Anterior cingulate cortex (tissue), 58 donors: ENCODE results near the gene RUBCNL.
"Not testable (repeated sequence)": the region's sequence is repeated elsewhere in the genome, so short reads cannot be mapped to it uniquely, and the experiment has no call there.

Experiments
- DNase-seq, 58 donors: peaks; one replicate each; lab custom pipeline; 2025; lab: John Stamatoyannopoulos, UW

The RUBCNL gene

GRCh38 chr13:46387064-46387851, at the start of gene RUBCNL:
Gene RUBCNL, minus strand, starts transcription at chr13:46387252. Its CDS starts 14,777 bp downstream, at chr13:46372475.
- DNase-seq: peak in 44 of 58 donors; percentile 15 to 74 (median 41)

- not testable (repeated sequence) for DNase-seq
Observed at GRCh38 chr13:46429558-46429957, 42.5 kb upstream of the RUBCNL start.

- no peak for DNase-seq
Observed at GRCh38 chr13:46405457-46405856, 18.4 kb upstream of the RUBCNL start.

GRCh38 chr13:46404733-46405100, 17.7 kb upstream of the RUBCNL start:
- DNase-seq: no peak

- DNase-seq: no peak
Observed at GRCh38 chr13:46403851-46404732, 17.0 kb upstream of the RUBCNL start.

GRCh38 chr13:46402178-46402577, 15.1 kb upstream of the RUBCNL start:
- no peak for DNase-seq

GRCh38 chr13:46401432-46401831, 14.4 kb upstream of the RUBCNL start:
- DNase-seq: no peak

GRCh38 chr13:46396341-46396740, 9.3 kb upstream of the RUBCNL start:
- no peak for DNase-seq

GRCh38 chr13:46392967-46393366, 5.9 kb upstream of the RUBCNL start:
- DNase-seq: no peak

GRCh38 chr13:46389457-46390451, 2.7 kb upstream of the RUBCNL start:
- peak in 57 of 58 donors; percentile 18 to 95 (median 79) for DNase-seq

- DNase-seq: no peak
Observed at GRCh38 chr13:46388846-46389245, 1.8 kb upstream of the RUBCNL start.

- no peak for DNase-seq
Observed at GRCh38 chr13:46388308-46388707, 1.3 kb upstream of the RUBCNL start.

- peak in 4 of 58 donors; percentile 21 to 61 (median 48) for DNase-seq
Observed at GRCh38 chr13:46386392-46387063, 524 bp downstream of the RUBCNL start.

- DNase-seq: peak in 1 of 58 donors; percentile 9
Observed at GRCh38 chr13:46385946-46386345, 1.1 kb downstream of the RUBCNL start.

GRCh38 chr13:46383383-46383782, 3.7 kb downstream of the RUBCNL start:
- no peak for DNase-seq

- DNase-seq: no peak
Observed at GRCh38 chr13:46382224-46382623, 4.8 kb downstream of the RUBCNL start.

- DNase-seq: no peak
Observed at GRCh38 chr13:46380242-46380641, 6.8 kb downstream of the RUBCNL start.

- DNase-seq: no peak
Observed at GRCh38 chr13:46379611-46380010, 7.4 kb downstream of the RUBCNL start.

- no peak for DNase-seq
Observed at GRCh38 chr13:46378411-46378810, 8.6 kb downstream of the RUBCNL start.

GRCh38 chr13:46377554-46377953, 9.5 kb downstream of the RUBCNL start:
- no peak for DNase-seq
